ENCODE data around the gene C1orf122. TPM values are rescaled to one million over a fixed set of nuclear protein-coding genes. Genes with fewer than 3 reads are reported as not detected.

C1orf122 gene
- total and polyA plus RNA-seq, 10 of the 15 experiments (the other 5 are each of a cell fraction or from before 2014, with no cell fraction given): 1.6 to 35.8 (median 14.8) TPM

DNA sequence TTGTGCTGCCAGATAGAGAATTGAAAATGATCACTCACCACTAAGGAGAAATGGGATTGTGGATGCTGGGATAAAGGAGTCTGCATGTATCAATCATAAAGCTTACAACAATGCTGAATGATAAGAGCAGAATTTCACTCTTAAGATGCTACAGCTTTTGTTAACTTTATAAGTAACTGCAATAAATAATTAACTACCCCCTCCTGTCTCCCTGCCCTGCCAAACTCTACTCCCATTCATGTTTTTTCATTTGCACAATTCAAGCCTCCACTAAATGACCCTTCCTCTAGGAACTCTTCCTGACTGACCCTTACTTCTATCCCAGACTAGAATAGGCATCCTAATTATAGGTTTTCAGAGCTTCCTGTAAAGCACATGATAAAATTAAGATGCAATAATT is 36.9 kb downstream of the C1orf122 start:
- Histone ChIP-seq H3K9ac (ENCODE audit: control insufficient read depth, insufficient read depth, low read length) (no peak overlapping the region), H2AFZ (ENCODE audit: control insufficient read depth, low read depth, low read length) (no peak overlapping the region), H3K9me3 (replicated peaks; ENCODE audit: control insufficient read depth, insufficient read depth, low read length) (no peaks in the 10 kb centered on the region), H3K4me1 (ENCODE audit: control insufficient read depth, insufficient read depth, low read length) (peaks cover 7% of the 10 kb centered on the region), H3K36me3 (ENCODE audit: control insufficient read depth in 2 of 2, insufficient read depth in 2 of 2, low read length in 1 of 2) (peaks cover 9 to 11% of the 10 kb centered on the region in 2 experiments; a peak in 3 of 4 replicates), H3K27me3 (replicated peaks in 1 of 2; ENCODE audit: control insufficient read depth in 2 of 2, insufficient read depth in 2 of 2, low read length in 1 of 2) (no peaks in the 10 kb centered on the region), H3K4me3 (no peak overlapping the region), H3K27ac (ENCODE audit: control insufficient read depth, insufficient read depth) (no peak overlapping the region), H4K20me1 (ENCODE audit: control insufficient read depth, insufficient read depth) (no peaks in the 10 kb centered on the region), H3K79me2 (ENCODE audit: control insufficient read depth, insufficient read depth, low read length) (peaks cover 37% of the 10 kb centered on the region), H3K4me2 (ENCODE audit: control insufficient read depth, insufficient read depth) (no peak overlapping the region)
- no peak for TF ChIP-seq NFYA (IDR thresholded peaks at IDR 0.05; ENCODE audit: borderline replicate concordance, low read depth, low read length)
- no peak for TF ChIP-seq HDAC2 (IDR thresholded peaks at IDR 0.05)
- TF ChIP-seq KAT2A (conservative IDR thresholded peaks at IDR 0.05; ENCODE audit: control insufficient read depth, low read depth, low read length): no peak
- no peak for TF ChIP-seq ATF7 (IDR thresholded peaks at IDR 0.05; ENCODE audit: low read depth)
- TF ChIP-seq, protein P1, sequence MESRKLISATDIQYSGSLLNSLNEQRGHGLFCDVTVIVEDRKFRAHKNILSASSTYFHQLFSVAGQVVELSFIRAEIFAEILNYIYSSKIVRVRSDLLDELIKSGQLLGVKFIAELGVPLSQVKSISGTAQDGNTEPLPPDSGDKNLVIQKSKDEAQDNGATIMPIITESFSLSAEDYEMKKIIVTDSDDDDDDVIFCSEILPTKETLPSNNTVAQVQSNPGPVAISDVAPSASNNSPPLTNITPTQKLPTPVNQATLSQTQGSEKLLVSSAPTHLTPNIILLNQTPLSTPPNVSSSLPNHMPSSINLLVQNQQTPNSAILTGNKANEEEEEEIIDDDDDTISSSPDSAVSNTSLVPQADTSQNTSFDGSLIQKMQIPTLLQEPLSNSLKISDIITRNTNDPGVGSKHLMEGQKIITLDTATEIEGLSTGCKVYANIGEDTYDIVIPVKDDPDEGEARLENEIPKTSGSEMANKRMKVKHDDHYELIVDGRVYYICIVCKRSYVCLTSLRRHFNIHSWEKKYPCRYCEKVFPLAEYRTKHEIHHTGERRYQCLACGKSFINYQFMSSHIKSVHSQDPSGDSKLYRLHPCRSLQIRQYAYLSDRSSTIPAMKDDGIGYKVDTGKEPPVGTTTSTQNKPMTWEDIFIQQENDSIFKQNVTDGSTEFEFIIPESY (IDR thresholded peaks at IDR 0.05): no peak
- TF ChIP-seq, protein P2, sequence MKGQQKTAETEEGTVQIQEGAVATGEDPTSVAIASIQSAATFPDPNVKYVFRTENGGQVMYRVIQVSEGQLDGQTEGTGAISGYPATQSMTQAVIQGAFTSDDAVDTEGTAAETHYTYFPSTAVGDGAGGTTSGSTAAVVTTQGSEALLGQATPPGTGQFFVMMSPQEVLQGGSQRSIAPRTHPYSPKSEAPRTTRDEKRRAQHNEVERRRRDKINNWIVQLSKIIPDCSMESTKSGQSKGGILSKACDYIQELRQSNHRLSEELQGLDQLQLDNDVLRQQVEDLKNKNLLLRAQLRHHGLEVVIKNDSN (IDR thresholded peaks at IDR 0.05; ENCODE audit: borderline replicate concordance, extremely low read length, insufficient read depth, low read depth, low read length): no peak
- no peak for TF ChIP-seq ZNF384 (IDR thresholded peaks at IDR 0.05; ENCODE audit: borderline replicate concordance, low read depth, low read length)
- TF ChIP-seq, protein P3, sequence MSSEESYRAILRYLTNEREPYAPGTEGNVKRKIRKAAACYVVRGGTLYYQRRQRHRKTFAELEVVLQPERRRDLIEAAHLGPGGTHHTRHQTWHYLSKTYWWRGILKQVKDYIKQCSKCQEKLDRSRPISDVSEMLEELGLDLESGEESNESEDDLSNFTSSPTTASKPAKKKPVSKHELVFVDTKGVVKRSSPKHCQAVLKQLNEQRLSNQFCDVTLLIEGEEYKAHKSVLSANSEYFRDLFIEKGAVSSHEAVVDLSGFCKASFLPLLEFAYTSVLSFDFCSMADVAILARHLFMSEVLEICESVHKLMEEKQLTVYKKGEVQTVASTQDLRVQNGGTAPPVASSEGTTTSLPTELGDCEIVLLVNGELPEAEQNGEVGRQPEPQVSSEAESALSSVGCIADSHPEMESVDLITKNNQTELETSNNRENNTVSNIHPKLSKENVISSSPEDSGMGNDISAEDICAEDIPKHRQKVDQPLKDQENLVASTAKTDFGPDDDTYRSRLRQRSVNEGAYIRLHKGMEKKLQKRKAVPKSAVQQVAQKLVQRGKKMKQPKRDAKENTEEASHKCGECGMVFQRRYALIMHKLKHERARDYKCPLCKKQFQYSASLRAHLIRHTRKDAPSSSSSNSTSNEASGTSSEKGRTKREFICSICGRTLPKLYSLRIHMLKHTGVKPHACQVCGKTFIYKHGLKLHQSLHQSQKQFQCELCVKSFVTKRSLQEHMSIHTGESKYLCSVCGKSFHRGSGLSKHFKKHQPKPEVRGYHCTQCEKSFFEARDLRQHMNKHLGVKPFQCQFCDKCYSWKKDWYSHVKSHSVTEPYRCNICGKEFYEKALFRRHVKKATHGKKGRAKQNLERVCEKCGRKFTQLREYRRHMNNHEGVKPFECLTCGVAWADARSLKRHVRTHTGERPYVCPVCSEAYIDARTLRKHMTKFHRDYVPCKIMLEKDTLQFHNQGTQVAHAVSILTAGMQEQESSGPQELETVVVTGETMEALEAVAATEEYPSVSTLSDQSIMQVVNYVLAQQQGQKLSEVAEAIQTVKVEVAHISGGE (CRISPR knock-in tag; IDR thresholded peaks at IDR 0.05): no peak
- no peak for TF ChIP-seq SUPT20H (IDR thresholded peaks at IDR 0.05; ENCODE audit: borderline replicate concordance, control insufficient read depth, low read depth, low read length)
- TF ChIP-seq SMC3 (IDR thresholded peaks at IDR 0.05; ENCODE audit: borderline replicate concordance, low read length): no peak
- no peak for TF ChIP-seq IKZF1 (conservative IDR thresholded peaks at IDR 0.05)
- no peak for TF ChIP-seq HDGF (IDR thresholded peaks at IDR 0.05)
- BruUV-seq (replicated peaks): no TSS peak
- ATAC-seq: no peak
- ChIA-PET SMC1A (ENCODE audit: uncharacterized antibody, unreplicated experiment) (interaction anchor here (1.0 to 1.4 kb wide), 3 partner anchors 9 to 44 kb away, joined by 3 to 6 read pairs (median 4); no protein-coding TSS in a partner anchor), CTCF (interaction anchor here (0.7 to 1.4 kb wide), 4 partner anchors 9 to 43 kb away, joined by 3 to 6 read pairs (median 4); no protein-coding TSS in a partner anchor), POLR2A (interaction anchor here (0.6 to 1.7 kb wide), 3 partner anchors 10 to 334 kb away, joined by 3 to 12 read pairs (median 4); no protein-coding TSS in a partner anchor), RAD21 (ENCODE audit: unreplicated experiment) (no interaction called here)
- in situ Hi-C loops (cut with MboI) (no loop called here), intact Hi-C loops (cut with micrococcal nuclease; ENCODE audit: unreplicated experiment) (no loop called here)
- DNase-seq (ENCODE audit: low read depth, low spot score): no peak
- FAIRE-seq: no peak
